ENCODE results near the gene CFDP1. TPM values are rescaled to one million over a fixed set of nuclear protein-coding genes. Genes with fewer than 3 reads are reported as not detected.
A peak's percentile ranks its signal among the peaks of the same experiment; 100 is the strongest.

The CFDP1 gene
- total and polyA plus RNA-seq, 2 of the 13 experiments (the other 11 are each of a cell fraction or from before 2014, with no cell fraction given): 78.6 to 153 TPM

GRCh38 chr16:75309899-75310430 lies 123.3 kb downstream of the CFDP1 start (continued):
- TF ChIP-seq MXD1 (CRISPR knock-in tag; IDR thresholded peaks at IDR 0.05): no peak
- TF ChIP-seq MBD4 (IDR thresholded peaks at IDR 0.05; ENCODE audit: borderline replicate concordance, low read length): no peak
- no peak for TF ChIP-seq ZNF816 (CRISPR knock-in tag; IDR thresholded peaks at IDR 0.05; ENCODE audit: borderline replicate concordance)
- TF ChIP-seq TRIM24 (CRISPR knock-in tag; IDR thresholded peaks at IDR 0.05): 0 out of 2 replicates have a peak, but pooled peaks have one; percentile 19
- TF ChIP-seq ZSCAN20 (CRISPR knock-in tag; IDR thresholded peaks at IDR 0.05; ENCODE audit: borderline replicate concordance): no peak
- no peak for TF ChIP-seq ZNF232 (CRISPR knock-in tag; IDR thresholded peaks at IDR 0.05; ENCODE audit: borderline replicate concordance)
- TF ChIP-seq ISL2 (CRISPR knock-in tag; IDR thresholded peaks at IDR 0.05): peak; percentile 74; the same call in 1 of the 2 replicates
- peak; percentile 78; the same call in 1 of the 2 replicates for TF ChIP-seq ZBTB33 (CRISPR knock-in tag; IDR thresholded peaks at IDR 0.05)
- TF ChIP-seq POLR2A (IDR thresholded peaks at IDR 0.05; ENCODE audit: insufficient read depth in 1 of 2, low read depth in 2 of 2, low read length in 2 of 2): 0 out of 4 replicates have a peak, but pooled peaks of 1 of the 2 experiments have one; percentile 22
- TF ChIP-seq ZFP62 (CRISPR knock-in tag; IDR thresholded peaks at IDR 0.05): no peak
- no peak for TF ChIP-seq HCFC1 (IDR thresholded peaks at IDR 0.05; ENCODE audit: low read depth, low read length)
- TF ChIP-seq NR2F6 (IDR thresholded peaks at IDR 0.05): peak; percentile 83
- peak; percentile 94 for TF ChIP-seq NR2F6 (CRISPR knock-in tag; IDR thresholded peaks at IDR 0.05)
- no peak for TF ChIP-seq MED13 (CRISPR knock-in tag; IDR thresholded peaks at IDR 0.05)
- no peak for TF ChIP-seq PHF20 (CRISPR knock-in tag; IDR thresholded peaks at IDR 0.05)
- no peak for TF ChIP-seq TFDP2 (CRISPR knock-in tag; IDR thresholded peaks at IDR 0.05)
- peak; percentile 92 for TF ChIP-seq MED1 (CRISPR knock-in tag; IDR thresholded peaks at IDR 0.05)
- TF ChIP-seq HNF4A (CRISPR knock-in tag; IDR thresholded peaks at IDR 0.05): peak; percentile 96
- no peak for TF ChIP-seq NR3C1 (CRISPR knock-in tag; IDR thresholded peaks at IDR 0.05)
- no peak for TF ChIP-seq GABPA (IDR thresholded peaks at IDR 0.05; ENCODE audit: low read depth, low read length)
- TF ChIP-seq GABPA (CRISPR knock-in tag; IDR thresholded peaks at IDR 0.05; ENCODE audit: low read depth): no peak; the same call in 1 of the 2 replicates
- no peak for TF ChIP-seq SNAPC2 (CRISPR knock-in tag; IDR thresholded peaks at IDR 0.05)
- TF ChIP-seq ZNF451 (CRISPR knock-in tag; IDR thresholded peaks at IDR 0.05): no peak
- TF ChIP-seq ZNF414 (CRISPR knock-in tag; IDR thresholded peaks at IDR 0.05): no peak
- no peak for TF ChIP-seq HINFP (CRISPR knock-in tag; IDR thresholded peaks at IDR 0.05; ENCODE audit: low read depth)
- no peak; the same call in 1 of the 2 replicates for TF ChIP-seq ZSCAN21 (CRISPR knock-in tag; IDR thresholded peaks at IDR 0.05; ENCODE audit: borderline replicate concordance)
- peak; percentile 53; the same call in 1 of the 2 replicates for TF ChIP-seq ZSCAN25 (CRISPR knock-in tag; IDR thresholded peaks at IDR 0.05)

All from HepG2 (cell line).